NCI-H2196 treated with DMSO at 0.1 percent for 48 hours (cell line): ENCODE measurements around the gene SLC5A11.
"Not testable (repeated sequence)": the region's sequence is repeated elsewhere in the genome, so short reads cannot be mapped to it uniquely, and the experiment has no call there.

ENCODE experiments used
- DNase-seq: peaks from one replicate; lab custom pipeline; 2025; ENCODE audit not compliant: unreplicated experiment; lab: John Stamatoyannopoulos, UW

Gene SLC5A11

DNA sequence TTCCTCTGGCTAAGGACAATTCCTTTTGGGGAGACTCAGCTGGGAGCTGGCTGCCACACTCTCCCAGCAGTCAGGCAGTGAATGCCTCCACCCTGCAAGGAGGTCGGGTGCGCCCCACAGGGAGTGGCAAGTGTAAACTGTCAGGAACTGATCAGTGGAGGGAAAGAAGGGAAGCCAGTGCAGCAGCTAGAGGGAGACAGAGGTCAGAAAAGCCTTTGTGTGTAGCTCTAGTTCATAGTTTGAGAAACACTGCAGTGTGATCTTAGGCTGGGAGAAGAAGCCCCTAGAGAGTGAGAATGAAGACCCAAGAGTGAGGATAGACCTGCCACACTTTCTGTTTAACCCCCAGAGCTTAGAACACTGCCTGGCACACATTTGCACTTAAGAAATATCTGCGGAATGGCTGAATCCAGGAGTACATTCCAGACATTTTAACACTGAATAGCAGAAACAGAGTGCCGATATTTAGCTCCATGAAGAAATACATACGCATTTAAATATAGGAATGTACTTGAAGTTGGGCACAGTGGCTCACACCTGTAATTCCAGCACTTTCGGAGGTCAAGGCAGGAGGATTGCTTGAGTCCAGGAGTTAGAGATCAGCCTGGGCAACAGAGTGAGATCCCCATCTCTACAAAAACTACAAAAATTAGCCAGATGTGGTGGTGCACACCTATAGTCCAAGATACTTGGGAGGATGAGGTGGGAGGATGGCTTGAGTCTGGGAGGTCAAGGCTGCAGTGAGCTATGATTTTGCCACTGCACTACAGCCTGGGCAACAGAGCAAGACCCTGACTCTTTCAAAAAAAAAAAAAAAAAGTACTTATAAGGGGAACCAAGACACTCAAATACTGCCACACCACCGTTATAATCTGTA, 11.1 kb upstream of the SLC5A11 start:
- no peak for DNase-seq

DNA sequence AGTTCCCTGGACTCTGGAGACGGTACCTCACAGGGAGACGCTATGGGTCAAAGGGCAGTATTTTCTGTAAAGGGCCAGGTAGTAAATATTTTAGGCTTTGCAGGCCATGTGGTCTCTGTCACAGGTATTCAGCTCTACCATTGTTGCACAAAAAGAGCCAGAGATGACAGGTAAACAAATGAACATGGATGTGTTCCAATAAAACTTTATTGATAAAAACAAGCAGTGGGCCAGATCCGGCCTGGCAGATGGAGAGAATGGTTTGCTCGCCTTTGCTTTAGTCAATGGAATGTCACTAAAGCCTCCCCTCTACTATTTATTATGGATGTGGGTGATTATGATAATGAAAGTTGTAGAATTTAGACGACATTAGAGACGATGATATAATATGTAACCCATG, 8.9 kb upstream of the SLC5A11 start:
- no peak for DNase-seq

DNA sequence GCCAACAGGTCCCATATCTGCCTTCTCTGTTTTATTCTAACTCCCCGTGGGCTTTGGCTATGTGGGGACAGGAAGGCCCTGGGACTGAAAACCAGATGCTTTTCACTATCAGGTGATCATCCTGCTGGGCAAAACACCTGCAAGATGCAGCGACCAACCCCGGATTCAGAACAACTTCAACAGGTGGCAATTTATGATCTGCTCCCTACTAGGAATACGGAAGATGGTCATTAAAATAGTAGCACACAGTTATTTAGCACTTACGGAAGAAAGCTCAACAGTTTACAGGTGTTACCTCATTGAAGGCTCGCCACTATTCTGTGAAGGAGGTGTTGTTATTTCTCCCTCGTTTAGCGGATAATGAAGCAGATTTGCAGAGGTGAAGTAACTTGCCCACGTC, 7.8 kb upstream of the SLC5A11 start:
- DNase-seq: no peak

DNA sequence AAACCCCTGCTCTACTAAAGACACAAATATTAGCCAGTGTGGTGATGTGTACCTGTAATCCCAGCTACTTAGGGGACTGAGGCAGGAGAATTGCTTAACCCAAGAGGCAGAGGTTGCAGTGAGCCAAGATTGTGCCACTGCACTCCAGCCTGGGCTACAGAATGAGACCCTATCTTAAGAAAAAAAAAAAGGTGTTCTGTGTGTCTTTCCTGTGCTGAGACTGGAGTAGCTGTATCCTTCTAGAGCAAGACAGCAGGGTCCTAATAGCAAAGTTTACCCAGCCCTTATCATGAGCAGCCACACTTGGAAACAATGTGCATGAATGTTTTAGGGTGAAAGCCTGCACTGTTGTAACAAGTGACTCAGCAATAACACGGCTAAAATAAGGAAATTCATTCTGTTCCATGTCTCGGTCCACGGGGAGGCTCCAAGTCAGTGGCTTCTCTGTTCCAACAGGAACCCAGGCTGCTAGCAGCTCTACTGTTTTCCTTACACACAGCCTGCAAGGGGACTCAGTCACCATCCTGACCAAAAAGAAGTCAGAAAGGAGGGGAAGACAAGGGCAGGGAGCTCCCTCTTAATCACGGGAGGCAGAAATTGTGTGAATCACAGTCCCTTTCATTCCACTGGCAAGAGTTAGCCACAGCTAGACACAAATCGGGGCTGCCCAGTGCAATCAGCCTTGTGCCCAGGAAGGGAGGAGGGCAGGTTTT, 7.1 kb upstream of the SLC5A11 start:
- no peak for DNase-seq

DNA sequence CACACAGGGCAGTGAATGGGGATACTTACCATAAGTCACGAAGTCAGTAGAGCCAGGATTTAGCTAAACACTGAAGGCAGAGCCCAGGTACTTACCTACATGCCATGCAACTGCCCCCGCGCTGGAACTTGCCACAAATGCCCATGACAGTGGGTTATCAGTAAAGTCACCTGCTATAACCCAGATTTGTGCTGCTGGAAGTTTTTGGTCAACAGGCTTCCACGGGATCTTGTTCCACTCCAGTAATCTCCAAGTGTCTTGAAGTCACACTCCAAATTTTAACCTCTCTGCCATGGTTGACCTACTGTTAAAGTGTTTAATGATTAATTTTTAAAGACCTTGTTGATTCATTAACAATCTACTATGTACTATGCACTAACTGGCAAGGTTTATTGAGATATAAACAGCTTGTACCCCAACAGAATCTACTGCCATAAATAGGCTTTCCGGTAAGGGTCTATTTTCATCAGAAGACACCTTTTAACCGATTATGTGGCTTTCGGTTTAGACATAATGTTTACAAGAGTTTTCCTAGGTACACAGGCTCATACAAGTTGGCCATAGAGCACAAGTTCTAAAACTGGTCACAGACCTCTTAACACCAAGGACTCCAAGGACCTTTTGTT, 6.3 kb upstream of the SLC5A11 start:
- DNase-seq: no peak

DNA sequence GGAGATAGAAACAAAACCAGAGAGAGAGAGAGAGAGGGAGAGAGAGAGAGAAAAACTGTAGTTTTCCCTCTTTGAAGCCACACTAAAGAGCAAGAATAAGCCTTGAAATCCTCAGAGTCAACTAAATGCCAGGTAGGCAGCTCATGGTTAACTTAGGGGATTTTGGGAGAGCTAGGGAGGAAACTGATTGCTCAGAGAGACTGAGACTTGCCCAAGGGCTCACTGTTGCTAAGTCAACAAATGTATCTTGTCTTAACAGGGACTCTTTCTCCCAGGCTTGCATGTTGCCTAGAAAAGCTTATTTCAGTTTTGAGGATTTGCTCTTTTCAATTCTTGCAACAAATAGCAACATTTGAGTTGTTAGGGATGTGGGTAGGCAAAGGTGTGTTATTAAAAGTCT, 4.5 kb upstream of the SLC5A11 start:
- DNase-seq: no peak

DNA sequence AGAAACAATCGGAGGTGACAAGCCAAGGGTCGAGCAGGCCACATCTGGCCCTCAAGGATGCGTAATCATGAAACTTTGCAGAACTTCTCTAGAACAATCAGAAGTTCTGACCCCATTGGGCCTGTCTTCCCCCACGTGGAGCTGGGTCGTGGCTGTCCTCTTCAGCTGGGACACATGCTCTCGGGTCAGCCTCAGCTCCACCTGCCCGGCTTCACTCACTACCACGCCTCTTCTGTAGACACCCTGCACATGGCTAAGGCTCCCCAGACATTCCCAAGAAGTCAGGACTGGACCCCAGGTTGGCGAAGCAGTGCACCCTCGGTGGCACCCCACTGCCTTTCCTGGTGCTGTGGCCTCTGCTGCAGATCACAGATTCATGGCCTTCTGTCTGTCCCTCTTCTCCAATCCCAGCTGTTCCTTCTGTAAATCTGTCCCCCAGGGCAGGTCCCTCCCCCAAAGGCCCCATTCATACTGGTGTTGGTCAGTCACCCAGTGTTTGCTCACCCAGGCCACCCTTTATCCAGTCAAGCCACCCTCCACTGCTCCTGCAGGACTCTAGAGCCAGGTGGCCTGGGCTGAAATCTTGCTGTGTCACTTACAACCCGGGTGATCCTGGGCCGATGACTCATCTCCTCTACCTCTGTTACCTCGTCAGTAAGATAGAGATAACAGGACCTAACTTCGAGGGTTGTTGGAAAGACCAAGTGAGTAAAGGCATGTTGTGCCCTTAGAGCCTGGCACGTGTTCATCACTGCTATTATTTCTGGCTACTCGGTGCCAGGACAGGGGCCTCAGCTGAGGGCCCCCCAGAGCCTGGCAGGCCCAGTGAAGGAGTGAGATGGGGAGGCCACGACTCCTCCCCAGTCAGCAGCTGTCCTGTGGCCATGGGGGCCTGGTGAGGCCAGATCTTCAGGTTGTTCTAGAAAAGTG, 1.4 kb upstream of the SLC5A11 start:
- no peak for DNase-seq

DNA sequence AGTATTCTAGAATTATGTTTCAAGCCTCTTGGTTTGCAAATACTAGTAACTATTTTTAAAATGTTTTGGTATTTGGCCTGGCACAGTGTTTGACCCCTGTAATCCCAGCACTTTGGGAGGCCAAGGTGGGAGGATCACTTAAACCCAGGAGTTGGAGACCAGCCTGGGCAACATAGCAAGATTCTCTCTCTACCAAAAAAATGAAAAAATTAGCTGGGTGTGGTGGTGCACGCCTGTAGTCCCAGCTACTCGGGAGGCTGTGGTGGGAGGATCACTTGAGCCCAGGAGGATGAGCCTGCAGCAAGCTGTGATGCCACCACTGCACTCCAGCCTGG, 765 bp upstream of the SLC5A11 start:
- not testable (repeated sequence) for DNase-seq

DNA sequence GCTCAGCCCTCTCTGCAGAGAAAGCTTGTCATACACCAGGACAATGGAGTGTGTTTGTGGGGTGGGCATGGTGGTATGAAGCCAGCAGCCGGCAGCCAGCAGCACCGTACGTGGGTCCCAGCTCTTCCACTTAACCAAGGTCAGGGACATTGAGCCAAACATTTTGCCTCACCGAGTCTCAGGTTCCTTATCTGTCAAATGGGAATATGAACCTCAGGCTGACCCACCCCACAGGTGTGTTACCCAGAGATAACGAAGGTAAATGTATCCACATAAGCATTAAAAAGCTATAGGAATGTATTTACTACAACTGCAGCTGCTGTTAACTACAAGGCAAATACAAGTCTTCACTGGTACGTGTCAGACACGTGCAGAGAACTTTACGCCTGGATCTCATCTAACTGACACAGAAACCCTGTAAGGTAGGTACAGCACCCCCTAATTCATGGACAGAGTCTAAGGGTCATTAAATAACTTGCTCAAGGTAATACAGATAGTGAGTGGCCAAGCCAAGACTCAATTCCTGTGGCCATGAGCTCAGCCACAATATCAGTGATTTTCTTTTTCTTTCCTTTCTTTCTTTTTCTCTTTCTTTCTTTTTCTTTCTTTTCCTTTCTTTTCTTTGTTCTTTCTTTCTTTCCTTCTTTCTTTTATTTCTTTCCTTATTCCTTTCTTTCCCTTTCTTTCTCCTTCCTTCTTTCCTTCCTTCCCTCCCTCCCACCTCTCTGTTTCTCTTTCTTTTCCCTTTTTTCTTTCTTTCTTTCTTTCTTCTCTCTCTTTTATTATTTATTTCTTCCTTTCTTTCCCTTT, 990 bp downstream of the SLC5A11 start:
- no peak for DNase-seq

DNA sequence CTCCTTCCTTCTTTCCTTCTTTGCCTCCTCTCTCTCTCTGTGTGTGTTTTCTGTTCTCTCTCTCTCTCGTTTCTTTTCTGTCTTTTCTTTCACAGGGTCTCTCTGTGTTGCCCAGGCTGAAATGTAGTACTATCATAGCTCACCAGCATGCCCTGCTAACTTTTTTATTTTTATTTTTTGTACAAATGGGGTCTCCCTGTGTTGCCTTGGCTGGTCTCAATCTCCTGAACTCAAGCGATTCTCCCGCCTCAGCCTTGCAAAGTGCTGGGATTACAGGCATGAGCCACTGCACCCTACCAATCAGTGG, 1.5 kb downstream of the SLC5A11 start:
- DNase-seq: no peak

DNA sequence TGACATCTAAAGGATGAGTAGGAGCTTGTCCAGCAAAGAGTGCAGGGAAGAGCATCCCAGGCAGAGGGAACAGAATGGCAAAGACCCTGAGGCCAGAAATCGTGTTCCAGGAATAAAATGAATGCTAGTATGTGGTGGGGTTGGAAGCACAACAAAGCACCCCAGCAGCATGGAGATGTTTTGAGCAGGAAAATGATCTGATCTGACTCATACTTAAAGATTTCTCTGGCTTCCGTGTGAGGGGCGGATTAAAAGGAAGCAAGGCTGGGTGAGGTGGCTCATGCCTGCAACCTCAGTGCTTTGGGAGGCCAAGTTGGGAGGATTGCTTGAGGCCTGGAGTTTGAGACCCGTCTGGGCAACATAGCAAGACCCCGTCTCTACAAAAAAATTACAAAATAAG, 2.3 kb downstream of the SLC5A11 start:
- no peak for DNase-seq

DNA sequence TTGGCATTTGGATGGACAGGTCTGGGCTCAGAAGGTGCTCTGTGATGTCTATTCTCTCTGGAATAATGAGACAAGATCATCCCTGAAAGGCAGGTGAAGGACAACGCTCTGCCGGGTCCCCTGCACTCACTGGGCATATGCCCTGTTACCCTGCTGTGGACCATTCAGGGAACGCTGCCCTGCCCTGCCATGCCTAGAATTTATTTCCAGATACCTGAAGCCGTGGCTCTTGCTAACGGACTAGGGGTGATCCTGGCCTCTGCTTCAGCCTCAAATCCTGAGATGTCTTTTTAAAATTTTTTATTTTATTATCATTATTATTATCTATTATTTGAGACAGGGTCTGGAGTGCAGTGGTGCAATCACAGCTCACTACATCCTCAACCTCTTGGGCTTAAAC, 3.9 kb downstream of the SLC5A11 start:
- no peak for DNase-seq

DNA sequence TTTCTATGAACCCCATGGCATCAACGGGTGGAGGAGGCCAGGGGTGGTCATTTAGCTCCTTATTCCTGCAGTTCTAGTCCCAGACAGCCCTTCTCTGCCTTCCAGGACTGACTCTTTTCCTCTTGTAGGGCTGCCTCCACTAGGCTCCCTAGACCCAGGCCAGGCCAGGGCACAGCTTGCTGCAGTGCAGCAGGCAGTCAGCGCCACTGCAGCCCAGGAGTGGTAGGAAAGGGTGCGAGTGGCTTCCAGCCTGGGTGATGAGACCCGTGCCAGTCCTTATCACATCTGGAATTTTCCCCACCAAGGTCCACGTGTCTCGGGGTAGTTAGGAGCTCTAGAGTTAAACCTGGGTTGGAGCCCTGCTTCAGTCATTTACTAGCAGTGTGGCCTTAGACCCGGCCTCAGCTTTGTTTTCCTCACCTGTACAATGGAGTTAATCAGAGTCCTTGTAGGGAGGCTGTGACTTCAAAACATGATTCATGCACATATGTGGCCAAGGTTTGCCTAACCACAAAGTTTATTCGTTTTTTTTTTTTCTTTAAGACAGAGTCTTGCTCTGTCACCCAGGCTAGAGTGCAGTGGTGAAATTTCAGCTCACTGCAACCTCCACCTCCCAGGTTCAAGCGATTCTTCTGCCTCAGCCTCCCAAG, 4.7 kb downstream of the SLC5A11 start:
- DNase-seq: no peak

DNA sequence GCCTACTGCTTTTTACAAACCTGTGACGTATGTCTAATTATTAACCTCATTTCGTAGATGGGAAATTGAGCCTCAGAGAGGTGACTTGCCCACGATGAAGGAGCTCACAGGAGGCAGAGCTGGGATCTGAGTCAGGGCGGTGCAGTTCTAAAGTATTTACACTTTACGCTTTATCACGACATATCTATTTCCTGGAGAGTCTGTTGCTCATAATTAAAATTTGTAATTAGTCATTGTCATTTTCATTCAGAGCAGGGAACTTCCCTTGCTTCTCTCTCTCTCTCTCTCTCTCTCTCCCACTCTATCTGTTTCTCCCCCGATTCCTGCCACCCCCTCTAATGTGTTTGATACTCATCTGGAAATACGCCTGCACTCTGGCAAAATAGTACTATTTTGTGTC, 5.9 kb downstream of the SLC5A11 start:
- no peak for DNase-seq

DNA sequence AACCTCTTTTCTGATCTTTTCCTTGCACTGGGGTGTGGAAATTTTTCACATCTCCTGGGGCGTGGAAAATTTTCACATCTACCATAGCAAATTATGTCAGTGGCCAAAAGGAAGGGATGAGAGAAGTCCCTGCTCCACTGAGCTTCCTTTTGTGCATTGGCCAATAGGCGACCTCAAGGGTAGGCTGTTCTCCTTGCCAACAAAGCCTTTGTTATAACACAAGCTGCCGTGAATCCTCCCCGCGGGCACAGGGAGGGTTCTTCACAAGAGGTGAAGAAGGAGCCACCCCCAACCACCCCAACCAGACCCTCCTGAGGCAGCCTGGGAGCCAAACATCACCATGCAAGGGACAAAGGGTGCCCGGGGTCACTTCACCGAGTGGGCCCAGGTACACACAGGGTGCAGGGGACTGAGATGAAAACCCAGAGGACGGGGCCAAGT, 6.5 kb downstream of the SLC5A11 start:
- no peak for DNase-seq

DNA sequence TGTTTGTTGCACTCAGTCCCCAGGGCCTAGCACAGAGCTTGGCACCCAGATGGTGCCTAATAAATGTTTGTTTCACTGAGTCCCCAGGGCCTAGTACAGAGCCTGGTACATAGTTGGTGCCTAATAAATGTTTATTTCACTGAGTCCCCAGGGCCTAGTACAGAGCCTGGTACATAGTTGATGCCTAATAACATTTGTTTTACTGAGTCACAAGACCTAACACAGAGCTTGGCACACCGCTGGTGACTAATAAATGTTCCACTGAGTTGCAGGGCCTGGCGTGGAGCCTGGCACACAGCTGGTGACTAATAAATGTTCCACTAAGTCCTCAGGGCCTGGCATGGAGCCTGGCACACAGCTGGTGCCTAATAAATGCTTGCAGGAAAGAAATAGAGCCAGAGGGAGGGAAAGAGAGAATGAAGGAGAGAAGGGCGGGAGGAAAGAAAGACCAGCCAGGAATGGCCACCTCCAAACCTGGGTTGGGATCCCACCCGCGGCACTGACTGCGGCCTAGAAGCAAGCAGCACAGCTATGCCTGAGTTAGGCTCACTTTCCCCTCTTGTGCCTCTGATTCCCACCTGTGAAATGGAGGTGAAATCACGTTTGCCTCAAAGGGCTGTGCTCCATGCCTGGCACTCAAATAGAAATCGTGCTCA, 7.5 kb downstream of the SLC5A11 start:
- no peak for DNase-seq

DNA sequence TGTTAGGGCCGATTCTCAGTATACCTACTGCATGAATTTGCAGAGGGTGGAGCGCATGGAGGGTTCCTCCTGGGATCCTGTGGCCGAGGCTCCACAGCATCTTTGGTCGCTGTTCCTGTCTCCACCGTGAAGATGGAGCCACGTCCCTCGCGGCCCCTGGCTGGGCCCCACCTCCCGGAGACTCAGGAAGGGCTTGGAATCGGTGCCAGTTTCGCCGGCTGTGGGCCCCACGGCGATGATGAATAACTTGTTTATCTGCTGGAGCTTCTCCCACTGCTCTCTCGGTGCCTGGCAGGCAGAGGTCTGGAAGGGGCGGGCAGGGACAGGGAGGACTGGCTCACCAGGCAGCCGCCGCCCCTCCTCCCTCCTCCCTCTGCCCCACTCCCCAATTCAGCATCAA, 8.1 kb downstream of the SLC5A11 start:
- DNase-seq: no peak

DNA sequence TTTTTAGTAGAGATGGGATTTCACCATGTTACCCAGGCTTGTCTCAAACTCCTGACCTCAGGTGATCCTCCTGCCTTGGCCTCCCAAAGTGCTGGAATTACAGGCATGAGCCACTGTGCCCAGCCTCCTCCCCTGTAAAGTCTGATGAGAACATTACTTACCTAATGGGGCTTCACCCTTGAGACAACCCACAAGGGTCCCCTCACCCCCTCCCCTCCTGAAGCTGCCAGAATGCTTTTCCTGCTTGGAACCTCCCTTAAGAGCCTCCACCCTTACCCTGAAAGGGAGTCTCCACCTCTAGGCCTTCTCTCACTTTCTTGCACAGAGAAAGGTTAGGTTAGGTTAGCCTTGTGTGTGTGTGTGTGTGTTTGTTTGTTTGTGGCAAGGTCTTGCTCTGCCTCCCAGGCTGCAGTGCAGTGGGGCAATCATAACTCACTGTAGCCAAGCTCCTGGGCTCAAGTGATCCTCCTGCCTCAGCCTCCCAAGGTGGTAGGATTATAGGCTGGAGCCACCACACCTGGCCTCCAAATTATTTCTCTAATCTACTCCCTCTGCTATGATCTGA, 8.9 kb downstream of the SLC5A11 start:
- DNase-seq: no peak

DNA sequence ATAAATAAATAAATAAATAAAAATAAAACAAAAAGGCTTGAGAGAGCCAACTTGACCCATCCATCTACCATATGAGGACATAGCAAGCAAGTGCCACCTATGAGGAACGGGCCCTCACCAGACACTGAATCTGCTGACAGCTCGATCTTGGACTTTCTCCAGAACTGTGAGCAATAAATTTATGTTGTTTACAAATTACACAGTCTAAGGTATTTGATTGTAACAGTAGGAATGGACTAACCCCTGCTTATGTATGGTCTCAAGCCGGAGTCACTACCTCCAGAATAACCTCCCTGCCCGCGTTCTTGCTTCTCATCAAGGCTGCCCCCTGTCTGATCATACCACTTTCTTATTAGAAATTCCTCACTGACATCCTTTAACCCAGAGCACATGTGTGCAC, 9.9 kb downstream of the SLC5A11 start:
- no peak for DNase-seq
